ENCODE measurements around the gene DYNC1LI2.

DYNC1LI2 gene

GRCh38 chr16:66740010-66740409 lies 11.4 kb downstream of the DYNC1LI2 start:
- DNase-seq (ENCODE audit: low spot score): peak; percentile 24

- no peak for DNase-seq (ENCODE audit: low spot score)
These were observed 15.5 kb downstream of the DYNC1LI2 start for GRCh38 chr16:66735891-66736290.

GRCh38 chr16:66731101-66731500 lies 20.3 kb downstream of the DYNC1LI2 start:
- no peak for DNase-seq (ENCODE audit: low spot score)

GRCh38 chr16:66728804-66729203 lies 22.6 kb downstream of the DYNC1LI2 start:
- DNase-seq (ENCODE audit: low spot score): no peak

GRCh38 chr16:66728117-66728787 lies 23.2 kb downstream of the DYNC1LI2 start:
- DNase-seq (ENCODE audit: low spot score): peak; percentile 48

GRCh38 chr16:66720766-66721165 lies 30.6 kb downstream of the DYNC1LI2 start:
- no peak for DNase-seq (ENCODE audit: low spot score)

GRCh38 chr16:66719246-66719645 lies 32.2 kb downstream of the DYNC1LI2 start:
- no peak for DNase-seq (ENCODE audit: low spot score)

GRCh38 chr16:66717776-66718175 lies 33.6 kb downstream of the DYNC1LI2 start:
- DNase-seq (ENCODE audit: low spot score): no peak

- DNase-seq (ENCODE audit: low spot score): no peak
These were observed 34.2 kb downstream of the DYNC1LI2 start for GRCh38 chr16:66717112-66717675.

GRCh38 chr16:66714654-66715307 lies 36.6 kb downstream of the DYNC1LI2 start:
- DNase-seq (ENCODE audit: low spot score): no peak

GRCh38 chr16:66714062-66714461 lies 37.3 kb downstream of the DYNC1LI2 start:
- DNase-seq (ENCODE audit: low spot score): no peak

- no peak for DNase-seq (ENCODE audit: low spot score)
These were observed 38.3 kb downstream of the DYNC1LI2 start for GRCh38 chr16:66713076-66713475.

GRCh38 chr16:66712512-66712911 lies 38.9 kb downstream of the DYNC1LI2 start:
- DNase-seq (ENCODE audit: low spot score): no peak

GRCh38 chr16:66711581-66711980 lies 39.8 kb downstream of the DYNC1LI2 start:
- no peak for DNase-seq (ENCODE audit: low spot score)

- DNase-seq (ENCODE audit: low spot score): no peak
These were observed 44.9 kb downstream of the DYNC1LI2 start for GRCh38 chr16:66706506-66706880.

GRCh38 chr16:66705790-66706505 lies 45.5 kb downstream of the DYNC1LI2 start:
- DNase-seq (ENCODE audit: low spot score): no peak

- no peak for DNase-seq (ENCODE audit: low spot score)
These were observed 47.8 kb downstream of the DYNC1LI2 start for GRCh38 chr16:66703406-66704215.

- no peak for DNase-seq (ENCODE audit: low spot score)
These were observed 49.9 kb downstream of the DYNC1LI2 start for GRCh38 chr16:66701516-66701915.

- DNase-seq (ENCODE audit: low spot score): no peak
These were observed 50.4 kb downstream of the DYNC1LI2 start for GRCh38 chr16:66701026-66701425.

GRCh38 chr16:66699898-66700297 lies 51.5 kb downstream of the DYNC1LI2 start:
- no peak for DNase-seq (ENCODE audit: low spot score)

GRCh38 chr16:66698046-66698445 lies 53.4 kb downstream of the DYNC1LI2 start:
- no peak for DNase-seq (ENCODE audit: low spot score)
